SKM-1 treated with dmso at 0.1 percent for 144 hours (cell line): ENCODE results near the gene AGAP2.
"Not testable (repeated sequence)": the region's sequence is repeated elsewhere in the genome, so short reads cannot be mapped to it uniquely, and the experiment has no call there.

Experiments
- DNase-seq: peaks from one replicate; lab custom pipeline; 2025; ENCODE audit not compliant: unreplicated experiment; lab: John Stamatoyannopoulos, UW

Gene AGAP2

GRCh38 chr12:57738661-57739237 is at the start of gene AGAP2:
AGAP2 (minus strand) TSS chr12:57738742; CDS start chr12:57738246, 496 bp downstream.
- DNase-seq = no peak

GRCh38 chr12:57783861-57784260 is 45.3 kb upstream of the AGAP2 start:
- no peak for DNase-seq

GRCh38 chr12:57783466-57783801 is 44.9 kb upstream of the AGAP2 start:
- no peak for DNase-seq

- peak; percentile 42 for DNase-seq
These were observed 44.3 kb upstream of the AGAP2 start, which contains the start of gene TSFM for GRCh38 chr12:57782608-57783465. TSFM (plus strand) TSS chr12:57782787; CDS start chr12:57782802, 15 bp downstream.

GRCh38 chr12:57782243-57782607 is 43.7 kb upstream of the AGAP2 start:
- no peak for DNase-seq

GRCh38 chr12:57781801-57782200 is 43.3 kb upstream of the AGAP2 start:
- no peak for DNase-seq

- DNase-seq = peak; percentile 49
These were observed 42.7 kb upstream of the AGAP2 start for GRCh38 chr12:57781244-57781643.

- DNase-seq = no peak
These were observed 41.8 kb upstream of the AGAP2 start for GRCh38 chr12:57780284-57780897.

- no peak for DNase-seq
These were observed 41.2 kb upstream of the AGAP2 start for GRCh38 chr12:57779736-57780135.

- DNase-seq = no peak
These were observed 39.4 kb upstream of the AGAP2 start for GRCh38 chr12:57777911-57778310.

GRCh38 chr12:57777367-57777766 is 38.8 kb upstream of the AGAP2 start:
- no peak for DNase-seq

GRCh38 chr12:57776247-57776587 is 37.7 kb upstream of the AGAP2 start:
- no peak for DNase-seq

- peak; percentile 36 for DNase-seq
These were observed 37.2 kb upstream of the AGAP2 start for GRCh38 chr12:57775563-57776246.

GRCh38 chr12:57775044-57775443 is 36.5 kb upstream of the AGAP2 start:
- no peak for DNase-seq

GRCh38 chr12:57774634-57775033 is 36.1 kb upstream of the AGAP2 start:
- DNase-seq = not testable (repeated sequence)

- no peak for DNase-seq
These were observed 34.1 kb upstream of the AGAP2 start, which contains the start of gene EEF1AKMT3 for GRCh38 chr12:57772429-57773322. EEF1AKMT3 (plus strand) TSS chr12:57772614; CDS start chr12:57772725, 111 bp downstream.

GRCh38 chr12:57771873-57772428 is 33.4 kb upstream of the AGAP2 start, which contains the start of gene METTL1:
METTL1 (minus strand) TSS chr12:57772105; CDS start chr12:57772083, 22 bp downstream.
- peak; percentile 78 for DNase-seq

- DNase-seq = peak; percentile 65
These were observed 32.8 kb upstream of the AGAP2 start for GRCh38 chr12:57771236-57771872.

- DNase-seq = no peak
These were observed 32.2 kb upstream of the AGAP2 start for GRCh38 chr12:57770734-57771133.

GRCh38 chr12:57769594-57769993 is 31.1 kb upstream of the AGAP2 start:
- no peak for DNase-seq
